HG03575 (cell line): ENCODE data around the gene IL22.

ENCODE experiments used
- ATAC-seq: cut with Tn5 transposase; IDR thresholded peaks from one replicate; pipeline ENCODE4 v1.9.1; 2021; ENCODE audit not compliant: unreplicated experiment, insufficient number of reproducible peaks, low FRiP score; ENCODE audit errors: extremely low read depth

Gene IL22

DNA sequence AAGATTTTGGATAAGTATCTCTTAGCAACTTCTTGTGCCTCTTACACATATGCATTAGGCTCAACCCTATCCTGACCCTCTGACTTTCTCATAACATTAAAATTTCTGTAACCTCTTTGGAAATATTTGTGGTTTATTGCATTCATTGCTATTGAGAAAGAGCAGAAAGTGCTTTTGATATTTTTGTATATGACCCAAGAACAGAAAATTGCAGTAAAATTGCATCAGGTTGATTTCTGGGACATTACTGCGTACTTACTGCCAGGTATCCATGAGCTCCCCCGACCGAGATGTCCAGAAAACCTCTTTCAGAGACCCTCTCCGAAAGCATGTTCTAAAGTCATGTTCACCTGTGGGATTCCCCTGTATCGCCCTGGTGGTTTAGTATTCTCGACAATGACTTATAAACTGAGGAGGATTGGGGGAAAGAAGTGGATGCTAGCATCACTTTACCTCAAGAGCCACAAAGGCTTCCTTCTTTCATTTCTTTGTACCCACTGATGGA lies 14.5 kb upstream of the IL22 start:
- no peak for ATAC-seq

DNA sequence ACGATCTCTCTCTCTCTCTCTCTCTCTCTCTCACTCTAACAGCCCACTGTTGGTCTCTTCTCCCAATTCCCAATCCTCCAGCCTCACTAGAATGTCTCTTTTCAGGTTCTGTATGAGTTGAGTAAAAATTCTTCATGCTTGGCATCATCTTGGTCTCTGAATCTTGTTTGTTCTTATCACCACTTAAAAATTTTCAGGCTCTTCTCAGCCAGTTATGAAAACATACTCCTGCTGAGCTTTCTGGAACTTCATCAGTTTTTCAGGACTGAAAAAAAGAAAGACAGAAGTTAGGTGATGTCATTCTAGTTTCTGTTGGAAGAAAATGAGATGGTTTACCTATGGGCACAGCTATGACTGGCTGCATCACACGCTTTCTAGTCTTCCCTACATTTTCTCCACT lies 11.5 kb upstream of the IL22 start:
- ATAC-seq, result no peak

DNA sequence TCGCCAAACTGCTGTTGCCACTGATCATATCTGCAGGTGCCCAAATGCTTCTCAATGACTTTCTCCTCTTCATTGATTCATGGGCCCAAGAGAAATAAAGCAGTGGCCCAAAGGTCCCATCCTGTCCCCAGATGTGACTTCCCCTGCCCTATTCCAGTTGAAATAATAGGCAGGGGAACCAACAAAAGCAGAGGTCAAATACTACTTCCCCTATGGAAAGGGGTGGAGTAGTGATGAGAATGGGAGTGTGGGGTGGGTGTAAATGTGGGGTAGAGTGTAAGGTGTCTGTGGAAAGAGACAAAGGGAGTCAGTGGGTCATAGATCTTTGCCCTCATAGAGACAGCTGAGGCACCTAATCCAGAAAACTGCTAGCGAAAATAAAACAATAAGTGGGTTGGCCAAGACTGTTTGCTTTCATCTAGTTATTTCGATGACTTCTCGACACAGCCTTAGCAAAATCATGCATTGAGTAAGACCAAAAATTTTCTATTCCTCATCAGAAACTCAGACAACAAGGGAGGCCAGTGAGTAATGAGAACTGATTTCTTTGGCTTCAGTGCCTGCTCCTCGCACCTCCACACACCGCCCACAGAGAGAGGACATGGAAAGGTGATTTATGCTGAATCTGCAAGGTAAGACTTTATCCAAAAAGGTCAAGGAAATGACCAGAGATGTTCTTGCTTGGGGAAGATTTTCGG lies 10.9 kb upstream of the IL22 start:
- no peak for ATAC-seq

DNA sequence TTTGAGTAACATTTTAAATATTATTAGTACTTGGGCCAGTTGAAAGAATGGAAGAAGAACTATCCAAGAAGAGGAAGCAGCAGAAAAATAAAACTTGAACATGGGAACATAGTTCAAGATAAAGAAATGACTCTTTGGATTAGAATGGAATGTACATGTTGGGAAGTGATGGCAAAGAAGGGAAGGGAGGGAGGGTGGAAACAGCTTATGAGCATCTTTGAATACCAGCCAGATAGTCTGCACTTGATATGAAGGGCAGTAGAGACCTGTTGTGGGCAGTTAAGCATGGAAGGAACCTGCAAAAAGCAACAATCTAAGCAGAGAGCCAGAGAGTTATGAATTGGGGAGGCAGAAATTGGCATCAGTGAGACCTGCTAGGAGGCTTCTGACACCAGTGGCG lies 10.0 kb upstream of the IL22 start:
- ATAC-seq, result no peak

DNA sequence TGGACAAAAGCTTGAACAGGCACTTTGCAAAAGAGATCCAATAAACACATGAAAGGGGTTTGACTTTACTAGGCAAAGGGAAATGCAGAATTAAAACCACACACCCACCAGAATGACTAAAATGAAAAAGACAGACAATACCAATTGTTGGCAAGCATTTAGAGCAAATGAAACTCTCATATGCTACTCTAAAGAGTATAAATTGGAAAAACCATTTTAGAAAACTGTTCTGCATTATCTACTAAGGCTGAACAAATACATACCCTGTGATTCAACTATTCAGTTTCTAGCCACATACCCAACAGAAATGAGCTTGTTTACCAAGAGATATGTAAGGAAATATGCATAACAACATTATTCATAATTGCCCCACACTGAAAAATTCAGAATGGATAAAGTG lies 8.5 kb upstream of the IL22 start:
- no peak for ATAC-seq

DNA sequence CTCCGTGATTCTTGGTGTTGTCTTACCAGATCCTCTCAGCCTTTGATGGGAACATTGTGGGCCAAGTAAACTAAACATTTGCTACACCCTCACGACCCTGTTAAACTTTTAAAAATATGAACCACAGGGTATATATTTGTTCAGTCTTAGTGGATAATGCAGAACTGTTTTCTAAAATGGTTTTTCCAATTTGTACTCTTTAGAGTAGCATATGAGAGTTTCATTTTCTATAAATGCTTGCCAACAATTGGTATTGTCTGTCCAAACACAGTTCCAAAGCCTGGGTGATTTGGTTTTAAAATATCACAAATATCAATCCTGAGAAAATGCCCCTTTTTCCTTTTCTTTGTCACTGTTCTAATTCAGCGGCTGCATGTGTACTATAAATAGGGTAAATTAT lies 6.7 kb upstream of the IL22 start:
- no peak for ATAC-seq

DNA sequence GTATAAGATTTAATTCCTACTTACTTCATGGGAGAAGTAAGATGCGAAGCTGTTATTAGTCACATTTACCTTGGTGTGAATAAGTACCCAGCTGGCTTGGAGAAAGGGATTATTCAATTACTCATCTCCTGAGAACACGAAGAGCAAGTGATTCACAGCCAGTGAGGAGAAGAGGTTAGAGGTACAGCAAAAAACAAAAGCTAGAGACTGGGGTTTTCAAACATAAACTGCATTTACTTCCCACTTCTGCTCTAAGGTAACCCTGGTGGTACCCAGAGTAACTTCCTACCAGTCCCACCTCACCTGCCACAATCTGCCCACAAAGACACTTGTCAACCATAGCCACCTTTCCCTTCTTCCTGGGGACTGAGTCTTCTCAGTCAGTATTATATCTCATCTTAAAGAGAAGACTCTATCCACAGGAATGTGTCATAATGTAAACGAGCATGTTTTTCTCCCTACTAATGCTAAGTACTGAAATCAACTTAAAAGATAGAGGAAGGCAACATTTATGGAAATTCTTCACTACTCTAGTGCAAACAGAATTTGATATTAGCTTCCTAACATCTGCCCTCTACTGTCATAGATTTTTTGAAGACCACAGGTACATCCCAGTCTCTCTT lies 6.0 kb upstream of the IL22 start:
- no peak for ATAC-seq

DNA sequence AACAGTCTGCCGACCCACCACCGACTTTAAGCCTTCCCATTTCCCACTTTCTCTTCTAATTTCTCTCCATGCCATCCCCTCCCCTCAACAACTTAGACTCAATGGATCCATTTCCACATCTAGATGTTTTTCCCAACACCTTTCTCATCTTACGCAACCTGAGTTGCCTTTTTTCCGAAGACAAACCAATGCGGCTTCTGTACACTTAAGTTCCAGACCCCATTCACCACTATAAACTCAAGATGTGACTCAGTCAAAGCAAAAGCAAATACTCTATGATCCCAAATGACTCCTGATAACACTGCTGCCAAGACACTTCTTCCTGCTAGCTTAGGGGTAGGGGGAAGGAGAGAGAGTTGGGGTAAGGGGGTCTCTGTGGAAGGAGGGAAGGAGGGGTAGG lies 1.3 kb downstream of the IL22 start:
- no peak for ATAC-seq

DNA sequence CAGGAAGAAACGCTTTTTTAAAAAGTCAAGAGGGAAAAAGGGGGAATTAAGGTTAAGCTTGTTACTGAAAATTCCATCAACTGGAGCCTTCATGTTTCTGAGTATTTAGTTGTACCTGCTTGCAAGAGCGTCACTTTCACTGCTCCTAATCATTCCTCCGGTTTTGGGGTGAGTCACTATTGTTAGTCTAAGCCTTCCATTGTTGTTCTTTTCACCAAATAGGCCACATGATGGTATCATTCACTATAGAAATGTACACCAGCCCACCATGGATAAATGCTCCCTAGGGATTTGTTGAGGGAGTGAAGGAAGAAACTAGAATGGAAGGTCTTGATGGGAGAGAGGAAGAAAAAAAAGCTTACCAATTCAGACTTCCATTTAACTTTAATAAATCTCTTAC lies 3.0 kb downstream of the IL22 start:
- no peak for ATAC-seq

DNA sequence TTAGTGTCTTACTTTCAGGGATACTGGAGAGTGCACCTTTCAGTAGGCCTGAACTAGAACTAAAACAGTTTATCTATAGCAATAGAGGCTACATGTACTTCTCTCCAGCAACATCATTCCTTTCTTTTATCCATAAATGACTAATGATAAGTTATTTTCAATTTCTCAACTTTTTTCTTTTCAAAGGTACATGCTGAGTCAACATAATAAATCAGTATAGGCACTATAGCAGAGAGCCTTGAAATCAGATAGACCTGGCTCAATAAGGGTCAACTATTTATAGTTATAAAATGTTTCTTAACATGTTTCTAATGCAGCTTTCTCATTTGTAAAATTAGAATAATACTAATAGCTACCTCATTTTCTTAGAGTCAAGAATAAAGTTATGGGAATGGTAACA lies 5.6 kb downstream of the IL22 start:
- ATAC-seq, result no peak

DNA sequence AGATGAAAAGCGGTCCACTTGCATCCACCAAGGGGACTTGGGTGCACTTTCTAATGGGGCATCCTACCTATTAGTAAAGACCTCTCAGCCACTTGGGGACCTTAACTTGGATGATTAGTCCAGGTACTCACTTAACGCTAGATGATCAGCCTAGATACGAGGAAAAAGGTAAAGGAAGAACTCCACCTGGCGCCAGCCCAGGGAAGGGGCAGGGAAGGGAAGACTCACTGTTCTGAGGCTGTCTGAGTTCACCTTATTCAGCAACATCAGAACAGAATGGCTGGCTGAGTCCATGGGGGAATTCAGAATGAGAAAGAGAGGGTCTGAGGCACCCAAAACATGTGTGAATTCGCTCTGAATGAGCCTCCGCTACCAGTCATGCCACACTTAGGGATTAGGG lies 7.1 kb downstream of the IL22 start:
- ATAC-seq, result no peak

DNA sequence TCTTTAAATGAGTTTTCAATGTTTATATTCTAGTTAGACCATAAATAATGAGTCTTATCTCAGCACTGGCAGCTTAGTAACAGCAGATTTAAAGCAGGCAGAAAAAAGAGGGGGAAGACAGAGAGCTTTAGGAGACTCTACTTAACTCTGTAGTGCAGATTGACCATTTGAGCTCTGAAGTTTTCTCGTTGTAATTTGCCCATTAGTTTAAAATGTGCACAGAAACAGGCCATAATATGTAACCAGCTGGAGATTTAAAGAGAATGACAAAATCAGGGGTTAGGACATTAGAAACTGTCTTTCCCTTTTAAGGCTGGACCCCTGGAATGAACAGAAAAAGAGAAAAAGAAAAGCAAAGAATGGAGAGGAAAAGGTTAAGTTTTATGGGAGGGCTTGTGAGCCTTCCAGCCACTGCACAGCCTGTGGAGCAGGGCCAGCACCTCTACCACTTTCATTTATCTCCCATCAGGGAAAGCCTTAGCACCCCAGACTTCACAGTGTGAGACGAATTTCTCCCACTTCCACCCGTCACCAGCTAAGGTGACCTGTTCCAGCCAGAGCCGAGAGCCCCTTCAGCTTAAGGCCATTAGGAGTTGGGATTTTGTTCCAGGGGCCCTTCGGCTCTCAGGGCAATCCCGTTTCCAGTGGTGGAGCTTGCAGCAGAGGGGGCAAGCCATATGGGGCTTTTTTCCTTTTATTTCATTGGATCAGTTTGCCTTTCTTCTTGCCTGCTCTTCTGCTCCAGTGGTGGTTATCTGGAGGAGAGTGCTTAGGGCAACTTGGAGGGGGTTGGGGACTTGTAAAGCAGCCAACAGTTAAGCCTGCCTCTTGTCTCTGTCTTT lies 8.0 kb downstream of the IL22 start:
- ATAC-seq, result no peak

DNA sequence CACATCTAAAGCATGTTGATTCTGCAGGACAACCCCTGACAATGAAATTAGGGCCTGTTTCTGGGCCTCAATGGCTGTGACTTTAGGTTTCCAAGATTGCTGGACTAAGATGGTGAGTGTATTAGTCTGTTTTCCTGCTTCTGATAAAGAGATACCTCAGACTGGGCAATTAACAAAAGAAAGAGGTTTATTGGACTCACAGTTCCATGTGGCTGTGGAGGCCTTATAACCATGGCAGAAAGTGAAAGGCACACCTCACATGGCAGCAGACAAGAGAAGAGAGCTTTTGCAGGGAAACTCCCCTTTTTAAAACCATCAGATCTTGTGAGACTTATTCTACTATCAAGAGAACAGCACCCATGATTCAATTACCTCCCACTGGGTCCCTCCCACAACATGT lies 10.6 kb downstream of the IL22 start:
- ATAC-seq, result no peak

DNA sequence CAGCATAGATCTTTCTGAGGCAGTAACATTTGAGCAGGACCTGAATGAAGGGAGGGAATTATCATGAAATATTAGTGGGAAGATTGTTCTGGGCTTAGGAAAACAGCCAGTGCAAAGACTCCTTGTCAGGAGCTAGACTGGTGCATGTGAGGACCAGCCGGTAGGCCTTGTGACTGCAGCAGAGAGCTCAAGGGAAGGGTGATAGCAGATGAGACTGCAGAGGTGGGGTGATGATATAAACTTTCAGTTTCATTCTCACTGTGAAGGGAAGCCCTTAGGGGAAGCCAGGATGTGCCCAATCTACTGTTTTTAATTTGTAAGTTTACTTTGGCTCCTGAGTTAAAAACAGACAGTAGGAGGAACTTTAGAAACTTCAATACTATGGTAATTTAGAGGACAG lies 12.4 kb downstream of the IL22 start:
- peak; percentile 89 for ATAC-seq

DNA sequence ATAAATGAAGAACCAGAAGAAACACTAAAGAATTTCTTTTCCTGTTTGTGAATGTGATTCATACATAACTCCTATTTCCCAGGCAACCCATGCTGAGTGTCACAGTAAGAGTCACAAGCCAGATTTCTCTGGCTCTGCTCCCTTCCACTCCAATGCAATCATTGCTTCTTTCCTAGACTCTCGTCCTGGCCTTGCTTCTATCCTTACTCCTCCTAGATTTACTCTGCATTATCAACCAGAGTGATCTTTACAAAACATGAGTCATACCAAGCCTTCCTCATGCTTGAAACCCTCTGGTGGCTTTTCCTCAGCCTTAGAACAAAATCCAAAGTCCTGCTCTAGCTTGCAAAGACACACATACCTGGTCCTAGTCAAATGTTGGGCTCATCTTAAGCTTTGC lies 13.3 kb downstream of the IL22 start:
- no peak for ATAC-seq

DNA sequence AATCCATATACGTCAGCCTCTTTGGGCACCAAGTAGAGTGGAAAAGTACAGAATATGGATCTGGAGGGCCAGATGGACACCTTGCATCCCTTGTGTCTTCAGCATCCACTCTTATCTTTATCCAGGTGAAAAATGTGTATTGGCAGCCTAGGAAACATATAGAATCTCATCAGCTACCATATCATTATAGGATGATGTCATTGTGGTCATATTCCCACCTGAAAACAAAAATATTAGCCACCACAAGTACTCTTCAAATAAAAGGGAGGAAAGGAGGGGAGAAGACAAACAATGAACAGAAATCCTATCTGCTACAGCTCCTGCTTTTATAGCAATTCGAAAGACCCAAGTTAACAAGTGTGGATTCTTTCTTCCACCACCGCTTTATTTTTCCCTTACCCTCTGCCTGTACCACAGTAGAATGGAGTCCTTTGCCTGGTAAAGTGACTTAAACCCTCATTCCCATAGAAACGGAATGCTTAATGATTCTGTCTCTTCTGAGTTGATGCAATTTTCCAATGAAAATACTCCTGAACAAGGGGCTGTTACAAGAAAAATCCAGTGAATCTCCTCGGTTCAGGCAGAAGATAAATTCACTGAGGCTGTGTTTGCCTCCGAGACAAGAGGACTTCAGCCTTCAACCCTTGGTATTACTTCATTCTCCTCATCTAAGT lies 14.0 kb downstream of the IL22 start:
- ATAC-seq, result no peak

DNA sequence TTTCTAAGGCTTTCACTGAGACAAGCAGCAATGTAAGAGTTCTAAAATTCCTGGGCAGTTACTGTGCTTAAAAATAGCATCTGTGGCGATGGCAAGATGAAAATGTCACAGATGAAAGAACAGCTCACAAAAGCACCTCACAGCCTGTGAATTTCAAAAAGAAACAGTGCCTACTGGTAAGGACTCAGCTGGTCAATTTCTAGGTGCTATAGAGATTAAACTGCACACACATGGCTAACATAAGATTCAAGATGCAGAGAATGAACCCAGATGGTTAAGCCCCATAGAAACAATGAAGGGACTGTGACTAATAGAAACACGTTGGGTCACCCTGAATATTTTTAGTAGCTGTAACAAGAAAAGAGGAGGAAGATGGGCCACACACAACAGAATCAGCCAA lies 15.8 kb downstream of the IL22 start:
- ATAC-seq, result no peak

DNA sequence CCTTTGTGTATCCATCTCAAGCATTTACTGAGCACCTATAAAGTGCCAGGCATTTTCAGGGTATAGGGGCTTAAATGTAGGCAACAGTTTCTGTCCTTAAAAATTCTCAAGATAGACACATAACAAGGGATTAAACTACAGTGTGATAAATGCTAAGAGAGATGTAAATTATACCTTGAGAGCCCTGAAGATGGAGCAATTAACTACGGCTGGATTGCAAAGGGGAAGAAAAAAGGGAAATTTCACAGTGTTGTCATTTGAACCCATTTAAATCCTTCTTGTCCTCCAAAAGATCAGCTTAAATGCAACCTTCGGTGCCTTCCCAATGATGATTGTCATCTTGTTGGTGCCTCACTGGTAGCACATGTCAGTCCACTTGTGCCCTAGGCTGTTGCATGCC lies 16.3 kb downstream of the IL22 start:
- ATAC-seq, result no peak

DNA sequence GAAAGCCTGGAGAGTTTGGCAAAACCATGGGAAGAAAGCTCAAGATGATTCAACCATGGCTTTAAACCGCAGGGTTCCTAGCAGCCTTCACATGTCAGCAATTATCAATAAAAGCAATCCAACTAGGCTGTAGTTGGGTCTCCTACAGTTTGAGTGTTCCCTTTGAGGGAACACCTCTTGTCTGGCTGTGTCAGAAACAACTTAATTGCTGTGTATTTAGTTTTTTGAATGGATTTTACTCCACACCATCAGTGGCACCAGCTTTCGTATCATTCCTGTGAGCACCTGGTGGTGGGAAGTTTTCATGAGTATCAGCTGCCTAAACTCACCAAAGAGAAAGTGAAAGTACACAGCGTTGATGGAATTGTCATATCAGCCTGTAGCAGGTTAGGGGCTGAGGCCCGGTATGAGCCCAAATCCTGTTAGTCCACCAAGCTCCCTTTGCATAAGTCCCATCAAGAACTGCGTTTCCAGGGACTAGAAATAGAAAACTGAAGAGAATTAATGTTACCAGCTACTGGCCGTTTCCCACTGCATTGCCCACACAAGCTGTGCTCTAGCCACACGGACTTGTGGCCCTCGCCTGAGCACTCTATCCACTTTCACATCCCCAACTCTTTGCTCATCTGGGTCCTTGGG lies 16.9 kb downstream of the IL22 start:
- ATAC-seq, result no peak
